Measurements from ENCODE around the gene CCDC38.

CCDC38 gene

DNA sequence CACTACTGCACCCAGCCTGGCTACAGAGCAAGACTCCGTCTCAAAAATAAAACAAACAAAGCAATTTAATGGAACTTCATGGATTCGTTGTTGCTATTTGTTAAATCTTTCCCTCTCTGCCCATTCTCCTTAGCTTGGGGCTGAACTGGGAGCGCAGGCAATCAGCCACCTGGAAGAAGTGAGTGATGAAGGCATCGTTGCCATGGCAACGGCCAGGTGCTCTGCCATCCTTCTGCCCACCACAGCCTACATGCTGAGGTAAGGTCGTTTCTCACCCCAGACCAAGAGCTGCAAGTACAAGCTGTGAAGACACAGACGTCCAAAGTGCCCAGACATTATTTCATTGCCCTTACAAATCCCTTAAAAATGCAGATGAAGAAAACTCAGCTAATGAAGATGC lies 19.8 kb upstream of the CCDC38 start:
- no peak for DNase-seq (ENCODE audit: low read depth)

DNA sequence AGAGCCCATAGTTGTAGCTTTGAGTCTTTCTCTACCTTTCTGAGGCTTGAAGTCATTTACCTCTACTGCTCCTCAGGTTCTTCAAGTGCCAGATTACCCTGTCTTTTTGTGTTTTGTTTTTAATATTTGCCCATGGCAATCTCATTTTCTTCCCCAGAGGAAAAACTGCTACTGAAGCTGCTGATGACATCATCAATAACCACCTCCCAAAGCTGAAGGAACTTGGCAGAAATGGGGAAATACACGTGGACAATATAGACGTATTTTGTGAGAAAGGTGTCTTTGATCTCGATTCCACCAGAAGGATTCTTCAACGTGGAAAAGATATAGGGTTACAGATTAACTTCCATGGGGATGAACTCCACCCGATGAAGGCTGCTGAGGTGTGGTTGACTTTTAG lies 17.8 kb upstream of the CCDC38 start:
- DNase-seq (ENCODE audit: low read depth), result no peak

DNA sequence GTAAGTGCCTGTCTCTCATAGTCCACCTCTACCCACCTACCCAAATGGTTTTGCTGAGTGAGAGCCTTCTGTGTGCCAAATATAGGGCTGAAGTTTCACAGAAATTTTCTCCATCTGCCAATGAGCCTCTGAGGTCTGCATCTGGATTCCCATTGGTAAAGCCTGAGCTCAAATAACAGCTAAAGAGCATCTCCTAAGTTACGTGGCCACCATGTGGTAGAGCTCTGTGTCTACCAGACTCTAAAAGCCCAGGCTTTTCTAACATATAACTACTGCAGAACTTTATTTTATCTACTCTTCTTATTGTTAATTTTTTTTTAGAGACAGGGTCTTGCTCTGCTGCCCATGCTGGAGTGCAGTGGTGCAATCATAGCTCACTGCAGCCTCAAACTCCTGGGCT lies 16.7 kb upstream of the CCDC38 start:
- DNase-seq (ENCODE audit: low read depth), result peak; percentile 7

DNA sequence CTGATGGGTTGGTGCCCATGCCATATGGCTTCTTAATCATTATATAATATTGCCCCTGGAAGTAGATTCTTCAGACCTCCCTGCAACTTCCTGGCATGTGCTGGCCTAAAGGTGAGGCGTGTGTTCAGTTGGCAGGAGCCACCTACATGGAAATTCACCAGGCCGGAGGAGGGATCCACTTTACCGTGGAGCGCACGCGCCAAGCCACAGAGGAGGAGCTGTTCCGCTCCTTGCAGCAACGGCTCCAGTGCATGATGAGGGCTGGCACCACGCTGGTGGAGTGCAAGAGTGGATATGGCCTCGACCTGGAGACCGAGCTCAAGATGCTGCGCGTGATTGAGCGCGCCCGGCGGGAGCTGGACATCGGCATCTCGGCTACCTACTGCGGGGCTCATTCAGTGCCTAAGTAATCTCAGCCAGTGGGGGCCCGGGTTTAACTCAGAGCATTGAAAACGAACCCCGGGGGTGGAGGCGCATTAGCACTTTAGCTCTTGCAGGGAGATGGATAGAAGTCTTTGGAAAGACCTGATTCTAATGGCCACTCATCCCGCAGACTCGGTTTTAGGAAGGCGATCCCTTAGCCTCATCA lies 14.2 kb upstream of the CCDC38 start:
- DNase-seq (ENCODE audit: low read depth), result no peak

DNA sequence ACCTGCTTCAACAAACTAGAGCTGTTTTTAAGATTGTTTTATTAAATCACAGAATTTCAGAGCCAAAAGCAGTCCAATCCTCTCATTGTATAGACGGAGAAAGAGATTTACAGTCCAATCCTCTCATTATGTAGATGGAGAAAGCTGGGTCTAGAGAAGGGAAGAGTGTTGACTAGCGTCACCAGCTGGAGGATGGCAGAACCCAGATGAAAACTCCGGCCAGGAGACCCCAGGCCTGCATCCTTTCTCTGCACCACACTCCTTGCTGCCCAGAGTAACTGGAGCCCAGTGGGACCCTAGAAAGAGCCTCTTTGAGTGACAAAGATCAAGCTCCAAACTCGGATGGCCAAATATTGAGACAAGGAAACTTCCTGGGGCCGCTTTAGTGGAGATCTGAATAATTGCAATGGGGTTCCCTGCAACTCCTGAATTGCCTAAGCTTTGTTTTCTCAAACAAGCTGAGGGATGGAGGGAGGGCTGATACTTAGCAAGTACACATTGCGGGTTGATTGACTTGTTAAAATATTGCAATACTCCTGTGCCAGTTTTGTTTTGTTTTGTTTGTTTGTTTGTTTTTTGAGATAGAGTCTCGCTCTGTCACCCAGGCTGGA lies 13.2 kb upstream of the CCDC38 start:
- no peak for DNase-seq (ENCODE audit: low read depth)

DNA sequence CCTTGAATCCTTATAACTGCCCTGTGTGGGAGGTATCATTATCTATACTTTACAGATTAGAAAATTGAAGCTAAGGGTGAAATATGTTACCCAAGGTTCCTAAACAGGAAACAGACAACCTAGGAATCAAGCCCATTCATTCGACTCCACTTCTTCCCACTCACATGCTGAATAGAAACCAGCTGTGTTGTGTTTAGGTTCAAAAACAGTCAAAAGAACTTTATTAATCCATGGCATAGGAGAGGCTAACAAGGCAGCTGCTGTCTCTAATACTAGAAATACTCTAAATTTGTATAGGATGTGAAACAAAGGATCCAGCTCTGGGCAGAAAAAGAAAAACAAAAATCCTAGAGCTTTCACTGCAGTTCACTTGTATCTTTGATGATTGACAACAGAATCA lies 10.6 kb upstream of the CCDC38 start:
- no peak for DNase-seq (ENCODE audit: low read depth)

DNA sequence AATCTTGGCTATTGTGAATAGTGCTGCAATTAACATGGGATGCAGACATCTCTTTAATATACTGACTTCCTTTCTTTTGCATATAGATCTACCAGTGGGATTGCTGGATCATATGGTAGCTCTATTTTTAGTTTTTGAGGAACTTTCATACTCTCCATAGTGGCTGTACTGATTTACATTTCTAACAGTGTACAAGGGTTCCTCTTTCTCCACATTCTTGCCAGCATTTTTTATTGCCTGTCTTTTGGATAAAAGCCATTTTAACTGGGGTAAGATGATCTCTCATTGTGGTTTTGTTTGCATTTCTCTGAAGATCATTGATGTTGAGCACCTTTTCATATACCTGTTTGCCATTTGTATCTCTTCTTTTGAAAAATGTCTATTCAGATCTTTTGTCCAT lies 9.1 kb upstream of the CCDC38 start:
- DNase-seq (ENCODE audit: low read depth), result no peak

DNA sequence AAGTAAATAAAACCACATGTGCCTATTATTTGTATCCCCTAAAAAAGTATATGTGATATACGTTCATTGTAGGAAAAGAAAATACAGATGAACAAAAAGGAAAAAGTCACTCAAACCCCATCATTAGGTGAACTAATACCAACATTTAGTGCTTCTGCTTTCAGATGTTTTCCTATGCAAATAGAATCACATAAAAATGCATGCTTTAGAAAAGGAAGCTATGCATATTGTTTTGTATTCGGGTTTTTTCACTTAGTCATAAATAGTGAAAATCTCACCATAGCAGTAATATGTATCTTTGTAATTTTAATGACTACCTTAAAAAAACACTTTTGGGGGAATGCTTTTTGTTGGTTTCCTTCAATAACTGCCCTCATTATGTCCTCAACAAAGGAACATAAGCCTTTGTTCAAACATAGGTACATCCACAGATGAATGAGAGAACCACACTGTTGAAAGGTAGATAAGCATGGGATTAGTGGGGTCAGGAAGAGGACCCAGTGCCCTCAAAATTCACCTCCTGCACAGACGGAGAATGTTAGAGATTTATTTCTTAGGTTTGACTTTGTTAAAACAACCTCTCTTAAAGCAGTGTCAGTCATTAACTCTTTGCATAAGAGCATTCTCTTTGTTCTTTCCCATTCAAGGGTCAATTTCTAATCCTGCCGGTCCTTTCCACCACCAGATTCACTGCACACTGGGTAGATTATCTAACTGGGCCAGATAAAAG lies 7.2 kb upstream of the CCDC38 start:
- no peak for DNase-seq (ENCODE audit: low read depth)

DNA sequence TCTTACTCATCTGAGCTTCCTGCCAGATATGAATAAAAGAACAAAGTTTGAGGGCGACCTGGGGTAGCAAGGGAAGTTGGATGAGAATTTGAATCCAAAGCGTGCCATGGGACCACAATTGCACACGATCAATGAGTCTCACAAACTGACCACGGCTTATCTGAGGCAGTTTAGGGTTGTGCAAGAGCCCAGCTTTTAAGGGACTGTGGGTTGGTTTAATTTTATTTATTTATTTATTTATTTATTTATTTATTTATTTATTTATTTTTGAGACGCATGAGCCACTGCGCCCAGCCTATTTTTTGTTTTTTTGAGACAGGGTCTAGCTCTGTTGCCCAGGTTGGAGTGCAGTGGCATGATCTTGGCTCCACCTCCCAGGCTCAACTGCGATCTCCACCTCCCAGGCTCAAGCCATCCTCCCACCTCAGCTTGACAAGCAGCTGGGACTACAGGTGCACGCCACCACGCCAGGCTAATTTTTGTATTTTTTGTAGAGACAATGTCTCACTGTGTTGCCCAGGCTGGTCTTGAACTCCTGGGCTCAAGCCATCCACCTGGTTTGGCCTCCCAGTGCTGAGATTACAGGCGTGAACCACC lies 1.8 kb upstream of the CCDC38 start:
- DNase-seq (ENCODE audit: low read depth), result no peak

DNA sequence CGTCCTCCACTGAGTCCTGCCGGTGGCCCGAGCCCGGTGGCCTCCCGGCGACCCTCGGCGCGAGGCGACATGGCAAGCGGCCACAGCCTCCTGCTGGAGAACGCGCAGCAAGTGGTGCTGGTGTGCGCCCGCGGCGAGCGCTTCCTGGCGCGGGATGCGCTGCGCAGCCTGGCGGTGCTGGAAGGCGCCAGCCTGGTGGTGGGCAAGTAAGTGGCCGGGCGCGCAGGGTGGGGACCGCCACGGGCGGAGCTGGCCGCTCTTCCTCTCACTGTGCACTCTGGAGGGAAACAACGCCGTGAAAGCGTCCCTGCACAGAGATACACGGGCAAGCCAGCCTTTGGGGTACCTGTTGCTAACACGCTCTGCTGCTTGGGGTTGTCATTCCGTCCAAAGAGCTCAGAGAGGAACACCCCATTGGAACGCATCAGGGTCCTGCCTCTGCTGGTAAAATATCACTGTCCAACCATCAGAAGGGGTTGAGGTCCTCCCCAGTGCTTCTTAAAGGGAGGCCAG lies 972 bp upstream of the CCDC38 start, which contains the start of gene AMDHD1:
Gene AMDHD1, plus strand, starts transcription at position 2 of the 513 bp plus-strand sequence. Its CDS starts 68 bp downstream, at position 70.
- peak; percentile 45 for DNase-seq (ENCODE audit: low read depth)

DNA sequence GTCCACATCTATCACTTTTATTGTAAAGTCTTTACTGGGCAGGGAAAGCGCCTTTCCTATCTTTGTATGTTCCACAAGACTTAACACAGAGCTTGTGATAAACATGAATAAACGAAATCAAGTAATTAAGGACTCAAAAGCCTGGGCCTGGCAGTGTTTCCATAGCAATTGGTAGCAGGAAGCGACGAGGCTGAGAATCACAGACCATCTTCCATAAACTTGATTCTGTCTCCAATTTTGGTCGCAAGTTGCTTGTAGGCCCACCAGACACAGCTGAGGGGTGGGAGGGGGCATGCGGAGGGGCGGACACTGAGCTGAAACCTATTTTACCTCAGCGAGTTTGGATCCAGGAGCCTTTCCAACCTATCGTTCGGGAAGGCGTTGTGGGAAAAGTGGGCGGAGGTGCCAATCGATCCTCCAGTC lies 302 bp downstream of the CCDC38 start:
- DNase-seq (ENCODE audit: low read depth), result no peak

DNA sequence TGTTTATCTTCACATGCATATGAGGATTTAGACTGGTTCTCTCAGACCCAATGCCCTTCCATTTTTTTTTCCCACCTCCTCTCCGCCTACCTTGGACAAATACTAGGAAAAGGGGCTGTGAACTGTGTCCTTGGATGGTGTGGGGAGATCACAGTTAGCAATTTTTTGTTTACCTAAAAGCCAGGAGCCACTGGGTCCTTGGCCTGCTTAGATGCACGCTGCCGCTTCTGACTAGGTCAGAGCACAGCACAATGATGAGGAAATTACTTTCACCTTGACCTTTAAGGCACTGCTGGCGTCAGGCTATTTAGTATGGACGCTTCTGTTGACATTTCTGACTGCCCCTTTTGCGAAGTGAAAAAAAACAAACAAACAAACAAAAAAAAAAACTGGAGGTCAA lies 1.9 kb downstream of the CCDC38 start:
- DNase-seq (ENCODE audit: low read depth), result no peak

DNA sequence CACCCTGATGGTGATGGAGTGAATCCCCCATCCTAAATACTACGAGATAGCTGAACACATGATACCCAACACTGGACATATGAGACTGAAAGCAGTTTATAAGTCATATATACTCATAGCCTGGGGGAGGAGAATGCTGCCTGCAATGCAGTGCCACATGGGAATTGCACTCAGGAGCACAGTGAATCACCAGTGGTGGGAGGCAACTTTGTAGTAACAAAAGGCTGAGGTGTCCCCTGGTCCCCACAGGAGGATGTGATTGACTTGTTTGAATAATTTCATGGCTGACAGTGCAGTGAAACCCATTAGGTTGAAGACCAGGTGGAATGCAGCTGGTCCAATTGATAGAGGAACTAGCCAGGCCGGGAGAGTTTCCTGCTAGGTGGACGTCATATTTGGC lies 20.2 kb downstream of the CCDC38 start:
- peak; percentile 5 for DNase-seq (ENCODE audit: low read depth)

DNA sequence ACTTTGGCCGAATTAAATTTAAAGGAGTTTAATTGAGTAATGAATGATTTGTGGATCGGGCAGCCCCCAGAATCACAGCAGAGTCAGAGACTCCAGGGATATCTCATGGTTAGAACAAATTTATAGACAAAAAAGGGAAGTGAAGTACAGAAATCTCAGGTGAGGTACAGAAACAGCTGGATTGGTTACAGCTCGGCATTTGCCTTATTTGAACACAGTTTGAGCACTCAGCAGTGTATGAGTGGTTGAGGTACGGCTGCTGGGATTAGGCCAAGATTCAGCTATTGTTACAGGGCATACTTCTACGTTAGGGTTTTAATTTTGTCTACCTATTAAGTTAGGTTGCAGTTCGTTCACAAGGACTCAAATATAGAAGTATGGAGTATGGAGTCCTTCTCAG lies 23.3 kb downstream of the CCDC38 start:
- DNase-seq (ENCODE audit: low read depth), result no peak

DNA sequence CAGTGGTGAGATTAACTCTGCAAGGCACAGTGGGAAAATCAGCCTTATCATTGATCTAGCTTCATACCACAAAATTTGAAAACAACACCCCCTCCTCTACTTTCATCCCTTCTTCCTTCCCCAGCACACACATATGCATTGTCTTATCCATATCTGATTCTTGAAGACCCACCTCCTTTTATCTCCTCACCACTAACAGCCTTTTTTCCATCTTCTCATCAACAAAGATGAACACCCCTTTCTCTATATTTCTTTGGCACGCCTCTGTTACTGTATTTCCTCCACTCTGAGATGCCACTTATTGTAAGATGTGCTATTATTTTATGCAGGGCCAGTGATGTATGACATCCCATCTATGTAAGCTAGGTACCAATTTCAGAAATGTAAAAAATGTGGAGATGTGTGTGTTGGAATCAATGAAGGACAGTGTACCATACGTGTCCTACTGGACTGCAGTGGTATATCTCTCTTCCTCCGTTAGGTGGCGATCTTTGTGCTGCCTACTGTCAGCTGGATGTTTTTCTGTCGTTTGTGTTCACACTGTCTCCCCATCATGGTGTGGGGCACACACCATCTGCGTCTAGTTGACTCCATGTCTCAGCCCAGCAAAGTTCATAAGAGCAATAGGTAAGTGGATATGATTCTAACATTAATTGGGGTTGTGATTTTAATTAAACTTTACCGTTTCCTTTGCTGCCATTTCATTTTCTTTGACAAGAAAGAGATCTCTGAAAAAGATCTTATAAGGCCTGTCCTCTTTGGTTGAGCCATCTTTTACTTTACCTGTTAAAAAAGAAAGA lies 24.0 kb downstream of the CCDC38 start:
- peak; percentile 46 for DNase-seq (ENCODE audit: low read depth)

DNA sequence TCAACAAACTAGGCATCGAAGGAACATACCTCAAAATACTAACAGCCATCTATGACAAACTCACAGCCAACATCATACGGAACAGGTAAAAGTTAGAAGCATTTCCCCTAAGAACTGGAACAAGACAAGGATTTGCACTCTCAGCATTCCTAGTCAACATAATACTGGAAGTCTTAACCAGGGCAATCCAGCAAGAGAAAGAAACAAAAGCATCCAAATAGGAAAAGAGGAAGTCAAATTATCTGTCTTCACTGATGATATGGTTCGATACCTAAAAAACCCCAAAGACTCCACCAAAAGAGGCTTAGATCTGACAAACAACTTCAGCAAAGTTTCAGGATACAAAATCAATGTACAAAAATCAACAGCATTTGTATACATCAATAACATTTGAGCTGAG lies 32.5 kb downstream of the CCDC38 start:
- DNase-seq (ENCODE audit: low read depth), result no peak

DNA sequence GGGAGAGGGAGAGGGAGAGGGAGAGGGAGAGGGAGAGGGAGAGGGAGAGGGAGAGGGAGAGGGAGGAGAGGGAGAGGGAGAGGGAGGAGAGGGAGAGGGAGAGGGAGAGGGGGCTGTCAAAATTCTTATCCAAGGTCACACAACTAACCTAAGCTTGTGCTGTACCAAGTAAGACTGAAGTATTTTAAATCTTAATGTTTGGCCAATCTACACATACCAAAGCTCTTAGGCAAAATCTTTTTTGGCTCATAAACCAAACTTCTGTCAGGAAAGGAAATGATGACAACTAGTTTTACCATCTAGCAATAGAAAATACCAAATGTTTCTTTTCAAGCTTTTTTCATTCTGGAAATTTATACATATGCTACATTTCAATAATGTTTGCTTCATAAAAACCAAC lies 33.8 kb downstream of the CCDC38 start:
- DNase-seq (ENCODE audit: low read depth), result peak; percentile 8

DNA sequence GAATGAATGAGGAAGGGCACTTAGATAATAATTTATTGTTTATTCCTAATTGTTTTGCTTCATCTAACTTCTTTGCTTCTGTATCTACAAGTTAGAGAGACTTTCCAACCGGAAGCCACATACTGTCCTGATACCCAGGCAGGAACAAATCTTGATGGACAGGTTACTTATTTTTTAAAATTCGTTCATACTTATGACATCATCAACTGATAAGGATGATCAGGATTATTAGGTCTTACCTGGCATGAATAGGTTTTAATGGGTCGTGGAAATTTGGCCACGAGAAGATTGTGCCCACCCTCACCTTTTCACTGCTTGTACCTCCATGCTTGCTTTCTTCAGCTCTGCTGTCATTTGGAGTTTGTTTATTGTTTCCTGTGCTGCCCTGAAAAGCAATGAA lies 44.3 kb downstream of the CCDC38 start:
- DNase-seq (ENCODE audit: low read depth), result no peak

DNA sequence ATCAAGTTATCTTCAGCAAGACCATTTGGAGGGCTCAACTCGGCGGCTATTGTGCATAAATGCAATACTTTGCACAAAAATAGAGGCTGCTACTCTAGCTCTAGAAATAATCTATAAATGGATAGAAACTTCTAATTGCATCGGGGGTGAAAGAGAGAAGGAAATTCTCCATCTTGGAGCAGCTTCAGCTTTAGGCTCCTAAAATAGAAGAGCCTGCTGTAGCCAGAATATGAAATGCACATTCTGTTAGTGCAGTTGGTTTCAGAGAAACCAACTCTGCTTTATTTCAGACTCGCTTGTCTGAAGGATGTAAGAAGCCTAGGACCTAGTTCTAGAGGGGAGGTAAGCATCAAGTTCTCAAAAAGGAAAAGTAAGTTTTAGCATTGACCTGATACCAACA lies 45.6 kb downstream of the CCDC38 start:
- no peak for DNase-seq (ENCODE audit: low read depth)

DNA sequence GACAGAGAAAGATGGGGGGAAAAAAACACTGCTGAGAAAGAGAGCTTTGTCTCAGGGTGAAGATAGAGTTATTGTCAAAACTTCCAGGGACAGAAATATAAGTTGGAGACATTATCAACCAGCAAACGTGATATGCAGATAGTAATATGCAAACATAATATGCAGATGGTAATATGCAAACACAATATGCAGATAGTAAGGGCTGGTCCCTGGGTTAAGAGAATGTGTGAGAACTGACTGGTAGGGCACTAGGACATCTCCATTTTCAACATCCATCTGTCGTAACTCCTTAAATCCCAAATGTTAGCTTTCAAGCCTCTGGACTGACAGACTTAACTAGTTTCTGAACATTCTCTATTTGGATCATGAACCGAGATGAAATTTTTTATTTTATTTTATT lies 51.5 kb downstream of the CCDC38 start:
- DNase-seq (ENCODE audit: low read depth), result no peak

DNA sequence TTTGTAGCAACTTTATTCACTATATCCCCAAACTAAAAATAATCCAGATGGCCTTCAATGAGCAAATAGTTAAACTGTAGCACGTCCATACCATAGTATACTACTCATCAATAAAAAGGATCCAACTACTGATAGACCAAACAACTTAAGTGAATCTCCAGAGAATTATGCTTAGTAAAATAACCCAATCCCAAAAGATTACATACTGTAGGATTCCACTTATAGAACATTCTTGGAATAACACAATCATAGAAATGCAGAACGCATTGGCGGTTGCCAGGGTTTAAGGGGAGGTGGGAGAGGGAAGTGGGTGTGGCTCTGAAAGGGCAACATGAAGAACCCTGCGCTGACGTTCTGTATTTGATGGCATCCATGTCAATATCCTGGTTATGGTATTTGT lies 55.1 kb downstream of the CCDC38 start:
- DNase-seq (ENCODE audit: low read depth), result no peak

DNA sequence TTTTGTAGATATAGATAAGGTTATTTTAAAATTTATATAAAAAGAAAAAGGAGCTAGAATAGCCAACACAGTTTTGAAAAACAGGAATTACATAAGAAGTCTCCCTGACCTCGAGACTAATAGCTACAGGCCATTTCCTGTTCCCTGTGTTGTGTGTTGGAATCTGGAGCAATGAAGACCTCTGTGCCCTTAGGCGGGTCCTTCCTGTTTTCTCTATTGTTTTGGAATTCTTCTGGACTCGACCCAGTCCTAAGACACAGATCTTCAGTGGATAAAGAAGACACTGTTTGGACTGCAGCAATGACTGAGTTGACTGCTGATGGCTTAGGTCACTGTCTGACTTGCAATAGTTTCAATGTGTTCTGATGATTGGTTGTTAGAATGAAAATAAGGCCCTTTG lies 57.4 kb downstream of the CCDC38 start:
- no peak for DNase-seq (ENCODE audit: low read depth)

Measured in amniotic epithelial cell (primary cell).